ENCODE measurements around the gene CXorf66. TPM values are rescaled to one million over a fixed set of nuclear protein-coding genes. Genes with fewer than 3 reads are reported as not detected.

Gene CXorf66
- total and polyA plus RNA-seq, 2 of the 8 experiments (the other 6 are each of a cell fraction or from before 2014, with no cell fraction given), result not detected

GRCh38 chrX:139932901-139933796, 32.2 kb downstream of the CXorf66 start, which contains the start of gene ATP11C (continued):
- no peak for TF ChIP-seq JUN (IDR thresholded peaks at IDR 0.05; ENCODE audit: low read depth, low read length)
- TF ChIP-seq CREB1 (IDR thresholded peaks at IDR 0.05), result no peak
- no peak for TF ChIP-seq TCF12 (IDR thresholded peaks at IDR 0.05; ENCODE audit: low read depth, low read length)
- no peak for TF ChIP-seq USF2 (IDR thresholded peaks at IDR 0.05; ENCODE audit: low read length)
- TF ChIP-seq SIN3A (conservative IDR thresholded peaks at IDR 0.05 in 1 of 2, IDR thresholded peaks at IDR 0.05 in 1 of 2; ENCODE audit: low read depth in 1 of 2, low read length in 2 of 2), result no peak
- no peak for TF ChIP-seq HDAC2 (IDR thresholded peaks at IDR 0.05; ENCODE audit: borderline replicate concordance in 1 of 2, low read depth in 2 of 2, low read length in 2 of 2)
- no peak for TF ChIP-seq RXRA (IDR thresholded peaks at IDR 0.05; ENCODE audit: insufficient read depth, low read depth, low read length)
- no peak for TF ChIP-seq SIRT6 (IDR thresholded peaks at IDR 0.05; ENCODE audit: low read length)
- no peak for TF ChIP-seq SP4 (IDR thresholded peaks at IDR 0.05; ENCODE audit: low read length)
- no peak for TF ChIP-seq SP2 (IDR thresholded peaks at IDR 0.05; ENCODE audit: low read length)
- peak; percentile 71 for TF ChIP-seq POLR2AphosphoS5 (IDR thresholded peaks at IDR 0.05; ENCODE audit: low read depth, low read length)
- TF ChIP-seq TBP (IDR thresholded peaks at IDR 0.05; ENCODE audit: low read depth, low read length), result peak; percentile 51
- TF ChIP-seq ZNF274 (IDR thresholded peaks at IDR 0.05; ENCODE audit: borderline replicate concordance, extremely low read depth, low read length), result no peak
- peak; percentile 55; the same call in 1 of the 2 replicates for TF ChIP-seq TAF1 (IDR thresholded peaks at IDR 0.05; ENCODE audit: low read depth, low read length)
- TF ChIP-seq SIX5 (IDR thresholded peaks at IDR 0.05; ENCODE audit: low read depth, low read length), result peak; percentile 36; the same call in 1 of the 2 replicates
- TF ChIP-seq SP1 (IDR thresholded peaks at IDR 0.05; ENCODE audit: low read depth, low read length), result no peak
- no peak for TF ChIP-seq CHD1 (IDR thresholded peaks at IDR 0.05; ENCODE audit: low read depth, low read length)
- no peak for TF ChIP-seq ATF2 (IDR thresholded peaks at IDR 0.05; ENCODE audit: low read length)
- TF ChIP-seq CTBP2 (IDR thresholded peaks at IDR 0.05; ENCODE audit: borderline replicate concordance, insufficient read depth, insufficient read length, low read length), result no peak
- TF ChIP-seq NRF1 (IDR thresholded peaks at IDR 0.05; ENCODE audit: low read depth, low read length), result no peak
- no peak for TF ChIP-seq SAP30 (IDR thresholded peaks at IDR 0.05; ENCODE audit: insufficient read depth, insufficient replicate concordance, low read length)
- TF ChIP-seq FOSL1 (IDR thresholded peaks at IDR 0.05; ENCODE audit: insufficient read depth, low read depth, low read length), result no peak

Measured in H1 (cell line).